Suprapubic skin (tissue), 3 donors: Measurements from ENCODE around the gene GTF2H2.
"Not testable (repeated sequence)": the region's sequence is repeated elsewhere in the genome, so short reads cannot be mapped to it uniquely, and the experiment has no call there.

ENCODE experiments used
- POLR2A ChIP-seq, 2 donors: fragments of 450-650 bp; IDR thresholded peaks; one replicate each; pipeline ENCODE4 v1.6.1; 2017; ENCODE audit warnings: antibody characterized with exemption in 2 of 2, mild to moderate bottlenecking in 2 of 2, moderate library complexity in 2 of 2
- TF ChIP-seq, protein P1 (sequence below), 2 donors: fragments of 200-600 bp in 1 of 2; fragments of 450-650 bp in 1 of 2; sonication (generic) in 1 of 2; IDR thresholded peaks; one replicate each; pipeline ENCODE4 v1.5.1; 2016 to 2019; ENCODE audit warnings: antibody characterized with exemption in 2 of 2, mild to moderate bottlenecking in 1 of 2, moderate library complexity in 1 of 2

DNA sequence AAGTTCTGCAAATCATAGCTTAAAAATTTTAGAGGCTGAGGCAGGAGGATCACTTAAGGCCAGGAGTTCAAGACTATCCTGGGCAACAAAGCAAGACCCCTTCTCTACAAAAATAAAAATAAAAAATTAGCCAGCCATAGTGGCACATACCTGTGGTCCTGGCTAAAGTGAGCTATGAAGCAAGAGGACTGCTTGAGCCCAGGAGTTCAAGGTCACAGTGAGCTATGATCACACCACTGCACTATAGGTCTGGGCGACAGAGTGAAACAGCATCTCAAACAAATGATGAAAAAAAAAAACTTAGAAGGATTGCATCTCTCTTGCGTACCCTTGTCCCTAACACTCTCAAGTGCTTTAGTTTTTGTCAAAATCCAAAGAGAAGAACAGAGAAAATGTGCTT is 21.3 kb upstream of the GTF2H2 start:
- TF ChIP-seq, protein P1, sequence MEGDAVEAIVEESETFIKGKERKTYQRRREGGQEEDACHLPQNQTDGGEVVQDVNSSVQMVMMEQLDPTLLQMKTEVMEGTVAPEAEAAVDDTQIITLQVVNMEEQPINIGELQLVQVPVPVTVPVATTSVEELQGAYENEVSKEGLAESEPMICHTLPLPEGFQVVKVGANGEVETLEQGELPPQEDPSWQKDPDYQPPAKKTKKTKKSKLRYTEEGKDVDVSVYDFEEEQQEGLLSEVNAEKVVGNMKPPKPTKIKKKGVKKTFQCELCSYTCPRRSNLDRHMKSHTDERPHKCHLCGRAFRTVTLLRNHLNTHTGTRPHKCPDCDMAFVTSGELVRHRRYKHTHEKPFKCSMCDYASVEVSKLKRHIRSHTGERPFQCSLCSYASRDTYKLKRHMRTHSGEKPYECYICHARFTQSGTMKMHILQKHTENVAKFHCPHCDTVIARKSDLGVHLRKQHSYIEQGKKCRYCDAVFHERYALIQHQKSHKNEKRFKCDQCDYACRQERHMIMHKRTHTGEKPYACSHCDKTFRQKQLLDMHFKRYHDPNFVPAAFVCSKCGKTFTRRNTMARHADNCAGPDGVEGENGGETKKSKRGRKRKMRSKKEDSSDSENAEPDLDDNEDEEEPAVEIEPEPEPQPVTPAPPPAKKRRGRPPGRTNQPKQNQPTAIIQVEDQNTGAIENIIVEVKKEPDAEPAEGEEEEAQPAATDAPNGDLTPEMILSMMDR (IDR thresholded peaks at IDR 0.05) = not testable (repeated sequence)
- TF ChIP-seq POLR2A (IDR thresholded peaks at IDR 0.05) = not testable (repeated sequence)
